Dedifferentiated amniotic fluid mesenchymal stem cell (primary cell): Measurements from ENCODE around the gene CLIC3.
A peak's percentile ranks its signal among the peaks of the same experiment; 100 is the strongest.

Experiments
- DNase-seq: peaks from one replicate; pipeline ENCODE4 v3.0.0-alpha.2; 2016; ENCODE audit errors: extremely low spot score

The CLIC3 gene

GRCh38 chr9:137030538-137031527 is 34.5 kb upstream of the CLIC3 start:
- DNase-seq, result no peak

- no peak for DNase-seq
Observed at GRCh38 chr9:137030006-137030405, 33.6 kb upstream of the CLIC3 start.

GRCh38 chr9:137029058-137029936 is 32.9 kb upstream of the CLIC3 start:
- DNase-seq, result peak; percentile 40

GRCh38 chr9:137028263-137029057 is 32.1 kb upstream of the CLIC3 start:
- DNase-seq, result peak; percentile 31

GRCh38 chr9:137027369-137028262 is 31.2 kb upstream of the CLIC3 start, which contains the start of gene ABCA2:
Gene ABCA2 (minus strand): TSS chr9:137028237. CDS start chr9:137028140, 97 bp downstream.
- DNase-seq, result no peak

- no peak for DNase-seq
Observed at GRCh38 chr9:137026828-137027227, 30.5 kb upstream of the CLIC3 start.

- DNase-seq, result no peak
Observed at GRCh38 chr9:137026384-137026783, 30.0 kb upstream of the CLIC3 start.

GRCh38 chr9:137025517-137025966 is 29.2 kb upstream of the CLIC3 start:
- DNase-seq, result no peak

GRCh38 chr9:137023583-137023991 is 27.2 kb upstream of the CLIC3 start:
- no peak for DNase-seq

- DNase-seq, result no peak
Observed at GRCh38 chr9:137023157-137023556, 26.8 kb upstream of the CLIC3 start.

GRCh38 chr9:137022662-137023008 is 26.3 kb upstream of the CLIC3 start:
- DNase-seq, result no peak

GRCh38 chr9:137021979-137022661 is 25.8 kb upstream of the CLIC3 start:
- no peak for DNase-seq

GRCh38 chr9:137021568-137021978 is 25.2 kb upstream of the CLIC3 start:
- no peak for DNase-seq

GRCh38 chr9:137020771-137021567 is 24.6 kb upstream of the CLIC3 start:
- DNase-seq, result no peak

GRCh38 chr9:137019891-137020683 is 23.7 kb upstream of the CLIC3 start:
- no peak for DNase-seq

GRCh38 chr9:137018761-137019559 is 22.6 kb upstream of the CLIC3 start:
- DNase-seq, result no peak

- no peak for DNase-seq
Observed at GRCh38 chr9:137017791-137018497, 21.6 kb upstream of the CLIC3 start.
